Stomach (tissue), 4 donors: ENCODE measurements around the gene CERK.

Experiments used
- EP300 ChIP-seq: sonication (generic); formaldehyde crosslinking; IDR thresholded peaks from one replicate; pipeline ENCODE4 v1.6.1; 2017; ENCODE audit warnings: antibody characterized with exemption
- TF ChIP-seq, protein P1 (sequence below), 7 experiments: fragments of 450-650 bp in 4 of 7; fragments of 200-600 bp in 3 of 7; sonication (generic) in 3 of 7; IDR thresholded peaks; one replicate each; pipeline ENCODE4 v1.5.1; 2016 to 2019; ENCODE audit warnings: antibody characterized with exemption in 7 of 7, control low read depth in 2 of 7, mild to moderate bottlenecking in 1 of 7

DNA sequence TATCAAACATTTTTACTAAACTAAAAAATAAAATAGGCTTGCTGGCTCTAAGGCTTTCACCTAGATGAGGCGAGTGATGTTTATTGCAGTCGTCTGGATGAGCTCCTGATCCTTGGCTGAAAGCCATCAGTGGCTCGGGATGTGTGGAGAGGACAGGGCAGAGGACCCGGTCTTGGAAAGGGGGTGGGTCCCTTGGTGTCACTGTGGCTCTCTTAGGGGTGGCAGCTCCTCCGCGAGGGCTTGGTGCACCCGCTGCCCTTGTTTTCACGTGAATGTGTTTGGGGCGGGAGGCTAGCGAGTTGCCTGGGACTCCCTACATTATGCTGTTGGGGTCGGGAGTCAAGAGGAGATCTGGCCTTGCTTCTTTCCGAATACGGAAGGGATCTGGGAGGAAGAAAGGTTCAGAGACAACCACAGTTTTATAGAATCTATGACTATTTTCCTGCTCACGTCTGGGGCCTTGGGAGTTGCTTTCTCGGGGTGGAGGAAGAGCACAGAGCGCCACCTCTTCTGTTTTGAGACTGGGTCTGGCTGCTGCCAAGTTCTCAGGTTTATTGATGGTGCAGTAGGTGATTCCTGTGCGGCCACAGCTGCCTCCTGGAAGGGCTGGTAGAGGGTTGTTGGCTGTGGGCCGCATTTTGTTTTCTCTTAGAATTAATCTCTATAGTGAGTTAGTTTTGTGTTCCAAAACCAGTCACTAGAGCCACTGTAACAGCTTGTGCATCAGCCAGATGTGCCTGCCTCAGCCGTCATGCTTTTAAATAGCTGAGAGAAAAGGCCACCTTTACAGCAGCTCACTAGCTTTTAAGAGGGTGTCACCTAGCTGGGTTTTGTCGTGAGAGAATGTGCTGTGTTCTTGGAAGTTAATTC is 37.2 kb upstream of the CERK start:
- TF ChIP-seq, protein P1, sequence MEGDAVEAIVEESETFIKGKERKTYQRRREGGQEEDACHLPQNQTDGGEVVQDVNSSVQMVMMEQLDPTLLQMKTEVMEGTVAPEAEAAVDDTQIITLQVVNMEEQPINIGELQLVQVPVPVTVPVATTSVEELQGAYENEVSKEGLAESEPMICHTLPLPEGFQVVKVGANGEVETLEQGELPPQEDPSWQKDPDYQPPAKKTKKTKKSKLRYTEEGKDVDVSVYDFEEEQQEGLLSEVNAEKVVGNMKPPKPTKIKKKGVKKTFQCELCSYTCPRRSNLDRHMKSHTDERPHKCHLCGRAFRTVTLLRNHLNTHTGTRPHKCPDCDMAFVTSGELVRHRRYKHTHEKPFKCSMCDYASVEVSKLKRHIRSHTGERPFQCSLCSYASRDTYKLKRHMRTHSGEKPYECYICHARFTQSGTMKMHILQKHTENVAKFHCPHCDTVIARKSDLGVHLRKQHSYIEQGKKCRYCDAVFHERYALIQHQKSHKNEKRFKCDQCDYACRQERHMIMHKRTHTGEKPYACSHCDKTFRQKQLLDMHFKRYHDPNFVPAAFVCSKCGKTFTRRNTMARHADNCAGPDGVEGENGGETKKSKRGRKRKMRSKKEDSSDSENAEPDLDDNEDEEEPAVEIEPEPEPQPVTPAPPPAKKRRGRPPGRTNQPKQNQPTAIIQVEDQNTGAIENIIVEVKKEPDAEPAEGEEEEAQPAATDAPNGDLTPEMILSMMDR (IDR thresholded peaks at IDR 0.05) = no peak
- no peak for TF ChIP-seq EP300
